Stomach (tissue), 4 donors: ENCODE measurements around the gene COPS8.

ENCODE experiments used
- CTCF ChIP-seq, 7 experiments: fragments of 450-650 bp in 4 of 7; fragments of 200-600 bp in 3 of 7; sonication (generic) in 3 of 7; IDR thresholded peaks; one replicate each; pipeline ENCODE4 v1.5.1; 2016 to 2019; ENCODE audit warnings: antibody characterized with exemption in 7 of 7, control low read depth in 2 of 7, mild to moderate bottlenecking in 1 of 7
- POLR2A ChIP-seq, 4 donors: fragments of 450-650 bp; IDR thresholded peaks; one replicate each; pipeline ENCODE4 v1.6.1; 2016; ENCODE audit warnings: antibody characterized with exemption in 4 of 4, control low read depth in 2 of 4, mild to moderate bottlenecking in 1 of 4, moderate library complexity in 1 of 4

- no peak for TF ChIP-seq CTCF (IDR thresholded peaks at IDR 0.05)
- TF ChIP-seq POLR2A (IDR thresholded peaks at IDR 0.05) = no peak
These were observed 39.1 kb downstream of the COPS8 start for GRCh38 chr2:237124820-237125219.
